SU-DHL-6 (cell line): ENCODE data around the gene HDAC7.

ENCODE experiments used
- H2AFZ ChIP-seq: fragments of 200-600 bp; sonication (generic); 2 replicates; pipeline ENCODE4 v1.6.1; 2014; ENCODE audit warnings: low read depth, mild to moderate bottlenecking, moderate library complexity, mixed read lengths, antibody characterized with exemption, low read length; ENCODE audit not compliant: severe bottlenecking
- H3F3A ChIP-seq: fragments of 200-600 bp; shearing (Covaris generic); 2 replicates; pipeline ENCODE4 v1.6.0; 2016; ENCODE audit warnings: antibody characterized with exemption, mild to moderate bottlenecking; ENCODE audit not compliant: insufficient read depth
- H3K27ac ChIP-seq: fragments of 200-600 bp; sonication (generic); 2 replicates; pipeline ENCODE4 v1.5.1; 2016; ENCODE audit warnings: low read depth, mild to moderate bottlenecking, low read length, moderate library complexity, mixed read lengths
- H3K27me3 ChIP-seq: fragments of 200-600 bp; sonication (generic), shearing (Covaris generic); 2 replicates; pipeline ENCODE4 v1.6.0; 2014; ENCODE audit warnings: mild to moderate bottlenecking, low read length
- H3K36me3 ChIP-seq: fragments of 200-600 bp; sonication (generic); 2 replicates; pipeline ENCODE4 v1.6.1; 2014; ENCODE audit warnings: mild to moderate bottlenecking, low read length, mixed read lengths
- H3K4me2 ChIP-seq: fragments of 300-600, 200-600 bp; shearing (Covaris generic), sonication (generic); 2 replicates; pipeline ENCODE4 v1.6.0; 2014; ENCODE audit warnings: low read length, low read depth, mild to moderate bottlenecking; ENCODE audit not compliant: poor library complexity, severe bottlenecking
- H3K4me3 ChIP-seq: fragments of 200-600 bp; sonication (generic); 2 replicates; pipeline ENCODE4 v1.5.1; 2014; ENCODE audit warnings: antibody characterized with exemption, low read length, mild to moderate bottlenecking, mixed read lengths; ENCODE audit not compliant: insufficient read depth, poor library complexity, severe bottlenecking
- H3K79me2 ChIP-seq: fragments of 200-600 bp; sonication (generic); 2 replicates; pipeline ENCODE4 v1.6.1; 2014; ENCODE audit warnings: mild to moderate bottlenecking, low read length, moderate library complexity; ENCODE audit not compliant: insufficient read depth
- H3K9ac ChIP-seq: fragments of 200-600 bp; sonication (generic); 2 replicates; pipeline ENCODE4 v1.7.0; 2014; ENCODE audit warnings: mild to moderate bottlenecking, low read length
- H3K9me2 ChIP-seq: fragments of 200-600 bp; sonication (generic); replicated peaks from 2 replicates; pipeline ENCODE4 v1.6.1; 2014; ENCODE audit warnings: low read length; ENCODE audit not compliant: insufficient read depth
- H3K9me3 ChIP-seq: fragments of 200-600 bp; sonication (generic); 2 replicates; pipeline ENCODE4 v1.6.1; 2014; ENCODE audit warnings: low read length, mixed read lengths; ENCODE audit not compliant: insufficient read depth
- H4K20me1 ChIP-seq: fragments of 200-600 bp; sonication (generic); 2 replicates; pipeline ENCODE4 v1.6.1; 2014; ENCODE audit warnings: low read depth, mild to moderate bottlenecking, antibody characterized with exemption, low read length, moderate library complexity, mixed read lengths
- EZH2phosphoT487 ChIP-seq: fragments of 200-600 bp; sonication (generic), shearing (Covaris generic); conservative IDR thresholded peaks from 2 replicates; pipeline ENCODE4 v1.6.1; 2018; ENCODE audit warnings: mild to moderate bottlenecking, antibody characterized with exemption, low read length, moderate library complexity, mixed read lengths
- TF ChIP-seq, protein P1 (sequence below): fragments of 200-600 bp; sonication (generic); IDR thresholded peaks from one replicate; pipeline ENCODE4 v1.5.1; 2017; ENCODE audit warnings: antibody characterized with exemption, mild to moderate bottlenecking, low read length, moderate library complexity; ENCODE audit not compliant: insufficient read depth, poor library complexity, severe bottlenecking

Gene HDAC7

DNA sequence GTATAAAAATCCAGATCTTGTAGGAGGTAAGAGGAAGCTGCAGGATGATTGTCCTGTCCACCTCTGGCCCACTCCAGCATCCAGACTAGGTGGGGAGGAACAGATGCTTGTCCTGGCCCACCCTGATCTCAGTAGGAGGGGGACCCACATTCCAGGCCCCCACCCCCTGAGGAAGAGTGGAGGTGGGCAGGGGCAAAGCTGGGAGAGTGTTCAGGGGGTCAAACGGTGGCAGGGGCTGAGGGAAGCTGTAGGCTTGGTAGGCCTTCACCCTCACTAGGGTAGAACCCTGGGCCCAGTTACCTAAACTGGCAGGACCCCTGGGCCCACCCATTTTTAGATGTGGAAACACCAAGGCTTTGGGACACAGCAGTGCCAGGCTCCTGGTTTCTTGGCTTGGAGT is 42.6 kb downstream of the HDAC7 start:
- H2AFZ ChIP-seq, result no peak overlapping the region
- H3K27me3 ChIP-seq, result no peaks in the 10 kb centered on the region
- H3K9me3 ChIP-seq, result no peaks in the 10 kb centered on the region
- H3K9me2 ChIP-seq, result no peaks in the 10 kb centered on the region
- H3F3A ChIP-seq, result 0 out of 2 replicates have a peak, but pooled peaks cover 11% of the 10 kb centered on the region
- H3K4me2 ChIP-seq, result no peak overlapping the region
- no peak overlapping the region for H3K4me3 ChIP-seq
- H3K27ac ChIP-seq, result no peak overlapping the region
- no peak overlapping the region for H3K9ac ChIP-seq
- no peaks in the 10 kb centered on the region for H3K79me2 ChIP-seq
- H4K20me1 ChIP-seq, result no peaks in the 10 kb centered on the region
- TF ChIP-seq, protein P1, sequence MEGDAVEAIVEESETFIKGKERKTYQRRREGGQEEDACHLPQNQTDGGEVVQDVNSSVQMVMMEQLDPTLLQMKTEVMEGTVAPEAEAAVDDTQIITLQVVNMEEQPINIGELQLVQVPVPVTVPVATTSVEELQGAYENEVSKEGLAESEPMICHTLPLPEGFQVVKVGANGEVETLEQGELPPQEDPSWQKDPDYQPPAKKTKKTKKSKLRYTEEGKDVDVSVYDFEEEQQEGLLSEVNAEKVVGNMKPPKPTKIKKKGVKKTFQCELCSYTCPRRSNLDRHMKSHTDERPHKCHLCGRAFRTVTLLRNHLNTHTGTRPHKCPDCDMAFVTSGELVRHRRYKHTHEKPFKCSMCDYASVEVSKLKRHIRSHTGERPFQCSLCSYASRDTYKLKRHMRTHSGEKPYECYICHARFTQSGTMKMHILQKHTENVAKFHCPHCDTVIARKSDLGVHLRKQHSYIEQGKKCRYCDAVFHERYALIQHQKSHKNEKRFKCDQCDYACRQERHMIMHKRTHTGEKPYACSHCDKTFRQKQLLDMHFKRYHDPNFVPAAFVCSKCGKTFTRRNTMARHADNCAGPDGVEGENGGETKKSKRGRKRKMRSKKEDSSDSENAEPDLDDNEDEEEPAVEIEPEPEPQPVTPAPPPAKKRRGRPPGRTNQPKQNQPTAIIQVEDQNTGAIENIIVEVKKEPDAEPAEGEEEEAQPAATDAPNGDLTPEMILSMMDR, result no peak
- TF ChIP-seq EZH2phosphoT487, result no peak
- H3K36me3 ChIP-seq, result no peaks in the 10 kb centered on the region

DNA sequence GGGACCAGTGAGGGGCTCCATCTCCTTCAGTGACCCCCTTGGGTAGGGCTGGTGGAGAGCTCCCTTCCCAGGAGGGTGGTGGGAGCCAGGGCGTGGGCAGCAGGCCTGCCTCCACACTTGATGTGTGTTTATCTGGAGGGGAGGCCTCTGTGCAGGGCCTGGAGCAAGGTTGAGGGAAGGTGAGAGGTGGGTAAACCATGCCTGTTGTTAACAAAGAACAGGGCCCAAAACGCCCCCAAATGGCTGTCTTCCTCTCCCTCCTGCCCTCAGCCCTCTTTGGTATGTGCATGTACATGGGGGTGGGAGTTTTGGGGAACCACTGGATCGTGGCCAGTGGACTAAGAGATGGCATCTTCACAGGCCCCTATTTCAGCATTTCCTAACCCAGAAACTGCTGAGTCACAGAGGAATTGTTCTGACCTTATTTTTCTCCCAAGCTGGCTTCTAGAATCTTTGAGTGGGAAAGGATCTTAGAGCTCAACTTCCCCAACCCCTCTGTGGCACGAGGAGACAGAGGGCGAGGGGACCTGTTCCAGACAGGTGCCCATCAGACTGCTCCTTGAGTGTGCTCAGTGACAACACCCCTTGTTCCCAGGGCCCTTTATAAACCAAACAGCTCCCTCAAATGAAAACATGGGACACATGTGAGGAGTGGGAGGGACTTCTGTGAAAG is 43.1 kb downstream of the HDAC7 start:
- H3K9ac ChIP-seq, result no peak overlapping the region
- no peak for TF ChIP-seq EZH2phosphoT487
- TF ChIP-seq, protein P1, result no peak

DNA sequence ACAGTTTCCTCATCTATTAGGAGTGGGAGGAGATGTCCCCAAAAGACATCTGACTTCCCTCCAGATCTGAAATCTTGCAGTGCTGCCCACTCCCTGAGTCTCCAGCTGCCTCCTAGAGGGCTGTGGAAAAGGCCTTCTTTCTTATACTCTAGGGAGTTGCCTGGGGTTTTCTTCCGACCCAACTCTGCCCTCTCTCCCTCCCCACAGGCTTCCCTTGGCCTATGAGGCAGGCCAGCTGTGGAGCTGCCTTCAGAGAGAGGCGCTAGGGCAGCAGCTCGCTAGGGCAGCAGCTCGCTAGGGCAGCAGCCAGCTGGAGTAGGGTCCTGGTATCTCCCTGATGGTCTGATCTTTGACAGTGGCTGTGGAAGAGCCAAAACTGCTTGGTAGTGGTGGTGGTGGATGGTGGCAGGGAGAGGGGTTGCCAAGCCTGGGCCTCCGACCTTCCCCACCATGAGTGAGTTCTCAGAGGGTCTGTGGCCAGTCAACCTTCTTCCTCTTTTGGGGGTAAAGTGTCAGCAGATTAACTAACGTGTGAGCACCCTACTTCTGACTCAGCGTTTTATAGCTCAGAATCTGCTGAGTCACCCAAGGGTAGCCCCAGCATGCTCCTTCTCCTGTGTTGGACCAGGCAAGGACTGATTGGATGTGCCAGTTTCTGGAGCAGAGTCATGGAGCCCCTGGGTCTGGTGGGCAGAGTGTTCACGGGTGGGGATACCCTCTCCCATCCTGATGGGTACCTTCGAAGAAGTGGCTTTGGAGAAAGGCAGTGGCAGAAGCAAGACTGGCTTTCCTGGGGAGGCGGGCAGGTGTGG is 44.4 kb downstream of the HDAC7 start:
- no peak overlapping the region for H3K4me2 ChIP-seq
- H3K27ac ChIP-seq, result no peak overlapping the region
- no peak overlapping the region for H2AFZ ChIP-seq
- no peaks in the 10 kb centered on the region for H3K79me2 ChIP-seq
- 0 out of 2 replicates have a peak, but pooled peaks cover 7% of the 10 kb centered on the region for H3F3A ChIP-seq
- H3K9me3 ChIP-seq, result no peaks in the 10 kb centered on the region
- H3K9me2 ChIP-seq, result no peaks in the 10 kb centered on the region
- H3K4me3 ChIP-seq, result no peak overlapping the region
- no peaks in the 10 kb centered on the region for H4K20me1 ChIP-seq
- H3K36me3 ChIP-seq, result no peaks in the 10 kb centered on the region
- no peaks in the 10 kb centered on the region for H3K27me3 ChIP-seq
- H3K9ac ChIP-seq, result no peak overlapping the region
- TF ChIP-seq, protein P1, result no peak
- no peak for TF ChIP-seq EZH2phosphoT487

More for the DNA sequence above, 43.1 kb downstream of the HDAC7 start:
- 0 out of 2 replicates have a peak, but pooled peaks cover 10% of the 10 kb centered on the region for H3F3A ChIP-seq
- H4K20me1 ChIP-seq, result no peaks in the 10 kb centered on the region
- no peak overlapping the region for H3K4me3 ChIP-seq
- H3K79me2 ChIP-seq, result no peaks in the 10 kb centered on the region
- H3K9me2 ChIP-seq, result no peaks in the 10 kb centered on the region
- H3K4me2 ChIP-seq, result no peak overlapping the region
- no peaks in the 10 kb centered on the region for H3K9me3 ChIP-seq
- no peaks in the 10 kb centered on the region for H3K27me3 ChIP-seq
- H3K27ac ChIP-seq, result no peak overlapping the region
- no peak overlapping the region for H2AFZ ChIP-seq
- H3K36me3 ChIP-seq, result no peaks in the 10 kb centered on the region
